GM23338 (cell line): ENCODE measurements around the gene LY6G6D. TPM values are rescaled to one million over a fixed set of nuclear protein-coding genes. Genes with fewer than 3 reads are reported as not detected.

ENCODE experiments used
- ATAC-seq: fragments of 200-7000 bp; cut with Tn5 transposase; 3 replicates; pipeline ENCODE4 v1.9.1; 2020
- DNase-seq: peaks from one replicate; pipeline ENCODE4 v3.0.0-alpha.2; 2015; ENCODE audit warnings: low spot score
- H2AFZ ChIP-seq: fragments of 200-600 bp; sonication (generic); 2 replicates; pipeline ENCODE4 v1.8.0; 2016; ENCODE audit warnings: antibody characterized with exemption, mild to moderate bottlenecking, moderate library complexity
- H3F3A ChIP-seq: fragments of 200-600 bp; sonication (generic); replicated peaks from 2 replicates; pipeline ENCODE4 v1.8.0; 2017; ENCODE audit warnings: antibody characterized with exemption, mixed run types, low read depth
- H3K27ac ChIP-seq: fragments of 200-600 bp; sonication (generic); 2 replicates; pipeline ENCODE4 v1.6.1; 2016; ENCODE audit warnings: low read depth
- H3K27me3 ChIP-seq: fragments of 200-600 bp; sonication (generic); 2 replicates; pipeline ENCODE4 v1.8.0; 2016; ENCODE audit warnings: mild to moderate bottlenecking, mixed run types, moderate library complexity; ENCODE audit not compliant: insufficient read depth
- H3K36me3 ChIP-seq: fragments of 200-600 bp; sonication (generic); 2 replicates; pipeline ENCODE4 v1.8.0; 2016; ENCODE audit warnings: mild to moderate bottlenecking; ENCODE audit not compliant: insufficient read depth
- H3K4me1 ChIP-seq: fragments of 200-600 bp; sonication (generic); 2 replicates; pipeline ENCODE4 v1.8.0; 2016; ENCODE audit warnings: mild to moderate bottlenecking, moderate library complexity; ENCODE audit not compliant: insufficient read depth
- H3K4me2 ChIP-seq: fragments of 200-600 bp; sonication (generic); 2 replicates; pipeline ENCODE4 v1.7.1; 2017; ENCODE audit warnings: mixed run types
- H3K4me3 ChIP-seq: fragments of 200-600 bp; sonication (generic); 2 replicates; pipeline ENCODE4 v1.6.1; 2016; ENCODE audit warnings: mixed run types
- H3K79me2 ChIP-seq: fragments of 200-600 bp; sonication (generic); replicated peaks from 2 replicates; pipeline ENCODE4 v1.8.0; 2017; ENCODE audit warnings: mild to moderate bottlenecking; ENCODE audit not compliant: insufficient read depth
- H3K9me2 ChIP-seq: fragments of 200-600 bp; sonication (generic); 2 replicates; pipeline ENCODE4 v1.8.0; 2017; ENCODE audit not compliant: insufficient read depth
- H4K20me1 ChIP-seq: fragments of 200-600 bp; sonication (generic); replicated peaks from 2 replicates; pipeline ENCODE4 v1.8.0; 2017; ENCODE audit warnings: mild to moderate bottlenecking; ENCODE audit not compliant: insufficient read depth
- H3K27ac Mint-ChIP-seq: 2 replicates; pipeline ENCODE4 v1.8.0; 2020; ENCODE audit warnings: inconsistent platforms, mild to moderate bottlenecking, moderate library complexity, mixed read lengths
- H3K27me3 Mint-ChIP-seq: 3 replicates; pipeline ENCODE4 v1.8.0; 2022; ENCODE audit warnings: low read depth, mild to moderate bottlenecking, moderate library complexity, mixed read lengths, inconsistent platforms; ENCODE audit not compliant: insufficient read depth, poor library complexity
- H3K36me3 Mint-ChIP-seq: 3 replicates; pipeline ENCODE4 v1.8.0; 2021; ENCODE audit warnings: low read depth, mild to moderate bottlenecking, inconsistent platforms, moderate library complexity, mixed read lengths
- H3K4me1 Mint-ChIP-seq: 3 replicates; pipeline ENCODE4 v1.8.0; 2020; ENCODE audit warnings: mild to moderate bottlenecking, inconsistent platforms, mixed read lengths
- H3K4me3 Mint-ChIP-seq: 3 replicates; pipeline ENCODE4 v1.8.0; 2021; ENCODE audit warnings: moderate library complexity, mild to moderate bottlenecking, inconsistent platforms, mixed read lengths
- H3K9me3 Mint-ChIP-seq: 3 replicates; pipeline ENCODE4 v1.8.0; 2020; ENCODE audit warnings: moderate library complexity, mild to moderate bottlenecking, inconsistent platforms, mixed read lengths
- CREB1 ChIP-seq: fragments of 250-450 bp; sonication (Bioruptor Pico); IDR thresholded peaks from 2 replicates; pipeline ENCODE4 v1.5.0; 2020; ENCODE audit warnings: low read depth, mild to moderate bottlenecking, moderate library complexity
- ETS1 ChIP-seq: IDR thresholded peaks from 2 replicates; pipeline ENCODE4 v1.6.1; 2016; ENCODE audit warnings: antibody characterized with exemption
- EZH2 ChIP-seq: fragments of 200-600 bp; sonication (generic); IDR thresholded peaks from one replicate; pipeline ENCODE4 v1.8.0; 2017; ENCODE audit warnings: antibody characterized with exemption, mild to moderate bottlenecking, low read depth; ENCODE audit not compliant: unreplicated experiment
- JUNB ChIP-seq: IDR thresholded peaks from one replicate; pipeline ENCODE4 v1.6.1; 2016; ENCODE audit warnings: antibody characterized with exemption; ENCODE audit not compliant: unreplicated experiment
- NANOG ChIP-seq: IDR thresholded peaks from 2 replicates; pipeline ENCODE4 v1.6.1; 2016; ENCODE audit warnings: antibody characterized with exemption, borderline replicate concordance
- POLR2AphosphoS5 ChIP-seq: IDR thresholded peaks from 2 replicates; pipeline ENCODE4 v1.6.1; 2016; ENCODE audit warnings: antibody characterized with exemption, low read depth
- REST ChIP-seq: IDR thresholded peaks from one replicate; pipeline ENCODE4 v1.6.1; 2018; ENCODE audit warnings: antibody characterized with exemption; ENCODE audit not compliant: unreplicated experiment
- STAT1 ChIP-seq: IDR thresholded peaks from one replicate; pipeline ENCODE4 v1.6.1; 2016; ENCODE audit warnings: antibody characterized with exemption; ENCODE audit not compliant: unreplicated experiment
- ZNF114 ChIP-seq: fragments of 250-450 bp; sonication (Bioruptor Pico); IDR thresholded peaks from 2 replicates; pipeline ENCODE4 v1.5.0; 2020; ENCODE audit warnings: mild to moderate bottlenecking, moderate library complexity
- ZNF331 ChIP-seq: fragments of 250-450 bp; sonication (Bioruptor Pico); IDR thresholded peaks from 2 replicates; pipeline ENCODE4 v1.5.0; 2020; ENCODE audit warnings: low read depth, mild to moderate bottlenecking, moderate library complexity
- ZNF462 ChIP-seq: fragments of 250-450 bp; sonication (Bioruptor Pico); IDR thresholded peaks from 2 replicates; pipeline ENCODE4 v1.5.0; 2020; ENCODE audit warnings: mild to moderate bottlenecking, moderate library complexity
- polyA plus RNA-seq: library from polyadenylated mRNA; unstranded; fragments of >200 nt; fragmentation: Nextera tagmentation; extraction: Ambion mirVana; gene quantifications from 2 replicates; pipeline ENCODE4 v1.2.1, GENCODE V29; 2016
- total RNA-seq: library from RNA; depleted of rRNA; stranded (reverse); fragments of >200 nt; shearing (Covaris generic); gene quantifications from 2 replicates; pipeline ENCODE4 v1.2.3, GENCODE V29; 2014

LY6G6D gene
- total and polyA plus RNA-seq, 2 experiments from 2014 or later, result not detected

GRCh38 chr6:31666337-31666965 is 48.7 kb upstream of the LY6G6D start:
- H3K9me3 Mint-ChIP-seq, result no peaks in the 10 kb centered on the region; the same call in 2 of the 3 replicates
- H3K36me3 Mint-ChIP-seq, result peaks cover 85% of the 10 kb centered on the region
- peaks cover 44% of the 10 kb centered on the region for H3K36me3 ChIP-seq
- H4K20me1 ChIP-seq, result peaks cover 12% of the 10 kb centered on the region
- no peak overlapping the region for H2AFZ ChIP-seq
- H3K4me1 Mint-ChIP-seq, result peaks cover 30% of the 10 kb centered on the region
- peaks cover 16% of the 10 kb centered on the region for H3K4me1 ChIP-seq
- H3K27me3 Mint-ChIP-seq, result peaks cover 14% of the 10 kb centered on the region
- peak overlapping the region; percentile 97 for H3K4me3 ChIP-seq
- no peaks in the 10 kb centered on the region for H3K27me3 ChIP-seq
- peak overlapping the region; percentile 98 for H3K27ac Mint-ChIP-seq
- DNase-seq (no peak), ATAC-seq (no peak)
- H3K4me3 Mint-ChIP-seq, result peak overlapping the region; percentile 93
- H3K79me2 ChIP-seq, result peaks cover 46% of the 10 kb centered on the region
- peaks cover 18% of the 10 kb centered on the region; the same call in 1 of the 2 replicates for H3F3A ChIP-seq
- H3K27ac ChIP-seq, result no peak overlapping the region
- no peaks in the 10 kb centered on the region for H3K9me2 ChIP-seq
- TF ChIP-seq ZNF462 (CRISPR knock-in tag) (no peak), EZH2 (no peak), POLR2AphosphoS5 (no peak), ZNF114 (CRISPR knock-in tag) (no peak), ZNF331 (no peak), CREB1 (CRISPR knock-in tag) (no peak), NANOG (no peak), ETS1 (no peak), REST (no peak), JUNB (no peak), STAT1 (no peak)
- H3K4me2 ChIP-seq, result peak overlapping the region; percentile 98
